Loucy (cell line): ENCODE measurements around the gene DYNLT3.

Experiments used
- H2AFZ ChIP-seq: fragments of 200-600 bp; sonication (generic); 2 replicates; pipeline ENCODE4 v1.6.0; 2016; ENCODE audit warnings: antibody characterized with exemption, mild to moderate bottlenecking, low read length, moderate library complexity
- H3F3A ChIP-seq: fragments of 200-600 bp; 2 replicates; pipeline ENCODE4 v1.6.0; 2016; ENCODE audit warnings: antibody characterized with exemption, low read depth, mild to moderate bottlenecking
- H3K27me3 ChIP-seq: fragments of 200-600 bp; sonication (generic); 2 replicates; pipeline ENCODE4 v1.6.1; 2014; ENCODE audit warnings: low read length, mild to moderate bottlenecking; ENCODE audit not compliant: insufficient read depth, poor library complexity, severe bottlenecking
- H3K36me3 ChIP-seq: fragments of 200-600 bp; sonication (generic); 2 replicates; pipeline ENCODE4 v1.6.1; 2016; ENCODE audit warnings: low read length; ENCODE audit not compliant: insufficient read depth
- H3K4me1 ChIP-seq: fragments of 200-600 bp; sonication (generic); 2 replicates; pipeline ENCODE4 v1.5.1; 2014; ENCODE audit warnings: low read length, mild to moderate bottlenecking; ENCODE audit not compliant: insufficient read depth, poor library complexity, severe bottlenecking
- H3K4me2 ChIP-seq: fragments of 200-600 bp; sonication (generic); 2 replicates; pipeline ENCODE4 v1.6.0; 2014; ENCODE audit warnings: antibody characterized with exemption, low read length, low read depth, mild to moderate bottlenecking; ENCODE audit not compliant: poor library complexity, severe bottlenecking
- H3K4me3 ChIP-seq: fragments of 200-600 bp; sonication (generic); 2 replicates; pipeline ENCODE4 v1.5.1; 2014; ENCODE audit warnings: low read length, mild to moderate bottlenecking, mixed read lengths; ENCODE audit not compliant: poor library complexity, severe bottlenecking
- H3K79me2 ChIP-seq: fragments of 200-600 bp; sonication (generic); 2 replicates; pipeline ENCODE4 v1.6.1; 2014; ENCODE audit warnings: low read length; ENCODE audit not compliant: insufficient read depth
- H3K9ac ChIP-seq: fragments of 200-600 bp; sonication (generic); 2 replicates; pipeline ENCODE4 v1.6.0; 2014; ENCODE audit warnings: mild to moderate bottlenecking, low read depth, low read length, moderate library complexity; ENCODE audit not compliant: poor library complexity, severe bottlenecking
- H3K9me2 ChIP-seq: fragments of 200-600 bp; sonication (generic); replicated peaks from 2 replicates; pipeline ENCODE4 v1.6.1; 2016; ENCODE audit warnings: low read depth, low read length, mixed read lengths
- H3K9me3 ChIP-seq: fragments of 200-600 bp; sonication (generic); 2 replicates; pipeline ENCODE4 v1.6.1; 2014; ENCODE audit warnings: mild to moderate bottlenecking, antibody characterized with exemption, low read length, low read depth; ENCODE audit not compliant: insufficient read depth
- H4K20me1 ChIP-seq: fragments of 200-600 bp; sonication (generic); 2 replicates; pipeline ENCODE4 v1.6.0; 2014; ENCODE audit warnings: antibody characterized with exemption, low read length, mild to moderate bottlenecking; ENCODE audit not compliant: insufficient read depth, poor library complexity, severe bottlenecking
- CTCF ChIP-seq: fragments of 200-600 bp; sonication (generic); conservative IDR thresholded peaks from 2 replicates; pipeline ENCODE4 v1.5.1; 2014; ENCODE audit warnings: mild to moderate bottlenecking, antibody characterized with exemption, low read length
- EZH2phosphoT487 ChIP-seq: fragments of 200-600 bp; IDR thresholded peaks from 2 replicates; pipeline ENCODE4 v1.6.1; 2018; ENCODE audit warnings: antibody characterized with exemption, mild to moderate bottlenecking, moderate library complexity, borderline replicate concordance

The DYNLT3 gene

GRCh38 chrX:37812110-37812509 lies 35.3 kb downstream of the DYNLT3 start:
- no peak for TF ChIP-seq EZH2phosphoT487
- Histone ChIP-seq H3F3A (no peaks in the 10 kb centered on the region), H2AFZ (no peak overlapping the region), H3K9me3 (no peaks in the 10 kb centered on the region), H3K9me2 (no peaks in the 10 kb centered on the region), H3K4me2 (no peak overlapping the region), H3K4me1 (no peaks in the 10 kb centered on the region), H3K4me3 (no peak overlapping the region), H4K20me1 (no peaks in the 10 kb centered on the region), H3K79me2 (no peaks in the 10 kb centered on the region), H3K27me3 (no peaks in the 10 kb centered on the region), H3K36me3 (no peaks in the 10 kb centered on the region), H3K9ac (no peak overlapping the region)

DNA sequence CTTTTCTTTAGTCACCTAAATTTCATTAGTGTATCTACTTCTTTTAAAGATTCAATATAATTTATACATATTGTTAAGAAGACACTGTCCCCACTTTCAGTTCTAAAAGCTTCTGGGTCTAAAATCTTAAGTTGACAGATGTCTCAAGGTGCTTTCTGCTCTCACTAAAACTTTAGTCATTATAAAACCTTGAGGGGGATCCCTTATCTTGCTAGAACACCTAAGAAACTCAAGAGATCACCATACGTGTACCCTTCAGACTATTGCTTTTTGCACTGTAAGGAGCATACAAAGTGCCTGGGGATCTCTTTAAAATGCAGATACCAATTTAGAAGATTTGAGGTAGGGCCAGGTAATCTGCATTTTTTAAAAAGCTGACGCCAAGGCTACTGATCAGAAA lies 37.4 kb downstream of the DYNLT3 start:
- Histone ChIP-seq H3F3A (no peaks in the 10 kb centered on the region), H3K9me3 (no peaks in the 10 kb centered on the region), H3K4me1 (no peaks in the 10 kb centered on the region), H3K79me2 (no peaks in the 10 kb centered on the region), H3K9ac (no peak overlapping the region), H4K20me1 (no peaks in the 10 kb centered on the region), H3K27me3 (no peaks in the 10 kb centered on the region), H3K36me3 (no peaks in the 10 kb centered on the region), H2AFZ (no peak overlapping the region), H3K4me3 (no peak overlapping the region), H3K9me2 (no peaks in the 10 kb centered on the region), H3K4me2 (no peak overlapping the region)
- TF ChIP-seq CTCF (no peak), EZH2phosphoT487 (no peak)

DNA sequence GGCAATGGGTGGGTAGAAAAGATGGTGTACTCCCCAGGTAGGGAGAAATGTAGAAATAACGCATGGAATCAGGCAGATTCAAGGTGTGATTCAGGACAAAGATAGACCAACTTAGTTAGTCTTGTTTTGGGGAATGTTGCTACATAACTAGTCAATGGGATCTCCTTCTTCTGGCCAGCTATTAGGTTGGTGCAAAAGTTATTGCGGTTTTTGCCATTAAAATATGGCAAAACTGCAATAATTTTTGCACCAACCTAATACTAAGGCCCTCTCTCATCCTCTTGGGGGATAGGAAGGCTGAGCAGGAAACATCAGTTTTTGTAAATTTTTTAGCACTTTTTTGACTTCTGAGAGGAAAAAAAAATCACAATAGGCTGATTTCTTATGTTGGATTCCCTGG lies 44.3 kb downstream of the DYNLT3 start:
- no peak overlapping the region for H3K9ac ChIP-seq

More for the DNA sequence above, 44.3 kb downstream of the DYNLT3 start:
- Histone ChIP-seq H3K4me2 (no peak overlapping the region), H3K27me3 (no peaks in the 10 kb centered on the region), H3K9me2 (no peaks in the 10 kb centered on the region), H2AFZ (no peak overlapping the region), H4K20me1 (no peaks in the 10 kb centered on the region), H3K9me3 (no peaks in the 10 kb centered on the region), H3K36me3 (no peaks in the 10 kb centered on the region), H3K4me1 (peaks cover 3% of the 10 kb centered on the region), H3K79me2 (no peaks in the 10 kb centered on the region), H3K4me3 (no peak overlapping the region), H3F3A (no peaks in the 10 kb centered on the region)
- TF ChIP-seq CTCF (no peak), EZH2phosphoT487 (no peak)
